Fibroblast of lung (primary cell): ENCODE data around the gene BRD8. TPM values are rescaled to one million over a fixed set of nuclear protein-coding genes. Genes with fewer than 3 reads are reported as not detected.

Experiments
- DNase-seq, 2 donors: peaks; one replicate each; pipeline versions ENCODE4 v3.0.0 to v3.0.0-alpha.2; 2010; ENCODE audit warnings: low read depth in 2 of 2
- H2AFZ ChIP-seq: 2 replicates; pipeline ENCODE4 v1.5.1; 2012; ENCODE audit warnings: low read length, control low read depth, inconsistent platforms
- H3K27ac ChIP-seq: 2 replicates; pipeline ENCODE4 v1.5.1; 2011; ENCODE audit warnings: low read length, control low read depth; ENCODE audit not compliant: insufficient read depth
- H3K27me3 ChIP-seq: 2 replicates; pipeline ENCODE4 v1.5.1; 2011; ENCODE audit warnings: mild to moderate bottlenecking, low read length; ENCODE audit not compliant: control insufficient read depth, insufficient read depth
- H3K36me3 ChIP-seq: 2 replicates; pipeline ENCODE4 v1.5.1; 2011; ENCODE audit warnings: low read length; ENCODE audit not compliant: control insufficient read depth, insufficient read depth
- H3K4me1 ChIP-seq: 2 replicates; pipeline ENCODE4 v1.5.1; 2011; ENCODE audit warnings: low read length; ENCODE audit not compliant: control insufficient read depth, insufficient read depth; ENCODE audit errors: extremely low read depth
- H3K4me2 ChIP-seq: 2 replicates; pipeline ENCODE4 v1.5.1; 2011; ENCODE audit warnings: low read length, control low read depth; ENCODE audit not compliant: insufficient read depth; ENCODE audit errors: extremely low read depth
- H3K4me3 ChIP-seq, 4 experiments: fragments of 200-600 bp in 1 of 4; sonication (generic) in 1 of 4; replicated peaks in 1 of 4; 2 replicates each; pipeline ENCODE4 v1.5.1; 2011 to 2016; ENCODE audit warnings: low read length in 4 of 4, low read depth in 3 of 4, mild to moderate bottlenecking in 3 of 4, control low read depth in 2 of 4, inconsistent platforms in 1 of 4, mixed read lengths in 1 of 4; ENCODE audit not compliant: insufficient read depth in 1 of 4; ENCODE audit errors: control extremely low read depth in 1 of 4
- H3K79me2 ChIP-seq: 2 replicates; pipeline ENCODE4 v1.5.1; 2012; ENCODE audit warnings: mild to moderate bottlenecking, low read length, inconsistent platforms; ENCODE audit not compliant: control insufficient read depth, insufficient read depth
- H3K9ac ChIP-seq: 2 replicates; pipeline ENCODE4 v1.5.1; 2011; ENCODE audit warnings: mild to moderate bottlenecking, low read length, control low read depth; ENCODE audit not compliant: insufficient read depth
- H3K9me3 ChIP-seq: 2 replicates; pipeline ENCODE4 v1.5.1; 2012; ENCODE audit warnings: low read depth, low read length; ENCODE audit not compliant: control insufficient read depth, insufficient read depth
- H4K20me1 ChIP-seq: 2 replicates; pipeline ENCODE4 v1.5.1; 2011; ENCODE audit warnings: low read length; ENCODE audit not compliant: control insufficient read depth, insufficient read depth; ENCODE audit errors: extremely low read depth
- EZH2 ChIP-seq: IDR thresholded peaks from 2 replicates; pipeline ENCODE4 v1.5.1; 2012; ENCODE audit warnings: low read length, control low read depth, mild to moderate bottlenecking; ENCODE audit errors: missing control alignments
- polyA plus RNA-seq, 2 donors: library from polyadenylated mRNA; depleted of rRNA in 1 of 2; stranded (reverse) in 1 of 2; unstranded in 1 of 2; fragments of >200 nt; gene quantifications; 2 replicates each; pipeline ENCODE4 v1.2.1, GENCODE V29; 2011 to 2012; ENCODE audit warnings: missing spikeins in 1 of 2
- total RNA-seq: library from RNA; depleted of rRNA; stranded (reverse); fragments of >200 nt; gene quantifications from 2 replicates; pipeline ENCODE4 v1.2.1, GENCODE V29; 2014
- TF ChIP-seq, protein P1 (sequence below), 2 donors: IDR thresholded peaks in 1 of 2; conservative IDR thresholded peaks in 1 of 2; 1 replicate in 1 of 2; 2 replicates in 1 of 2; pipeline ENCODE4 v1.5.1; 2011 to 2012; ENCODE audit warnings: low read length in 2 of 2, control low read depth in 1 of 2, inconsistent platforms in 1 of 2, low read depth in 1 of 2, mild to moderate bottlenecking in 1 of 2

BRD8 gene
- total and polyA plus RNA-seq, 2 donors (not counting 1 experiment from before 2014, with no cell fraction given): 47.4 to 52.1 TPM

- Histone ChIP-seq H3K27me3 (no peaks in the 10 kb centered on the region), H3K79me2 (no peaks in the 10 kb centered on the region), H3K9me3 (no peaks in the 10 kb centered on the region), H3K4me2 (no peak overlapping the region), H3K4me1 (no peaks in the 10 kb centered on the region), H3K27ac (no peak overlapping the region), H2AFZ (no peak overlapping the region), H3K9ac (no peak overlapping the region), H3K36me3 (no peaks in the 10 kb centered on the region), H4K20me1 (no peaks in the 10 kb centered on the region), H3K4me3 (no peak overlapping the region)
- DNase-seq: no peak
- TF ChIP-seq EZH2: no peak
- TF ChIP-seq, protein P1, sequence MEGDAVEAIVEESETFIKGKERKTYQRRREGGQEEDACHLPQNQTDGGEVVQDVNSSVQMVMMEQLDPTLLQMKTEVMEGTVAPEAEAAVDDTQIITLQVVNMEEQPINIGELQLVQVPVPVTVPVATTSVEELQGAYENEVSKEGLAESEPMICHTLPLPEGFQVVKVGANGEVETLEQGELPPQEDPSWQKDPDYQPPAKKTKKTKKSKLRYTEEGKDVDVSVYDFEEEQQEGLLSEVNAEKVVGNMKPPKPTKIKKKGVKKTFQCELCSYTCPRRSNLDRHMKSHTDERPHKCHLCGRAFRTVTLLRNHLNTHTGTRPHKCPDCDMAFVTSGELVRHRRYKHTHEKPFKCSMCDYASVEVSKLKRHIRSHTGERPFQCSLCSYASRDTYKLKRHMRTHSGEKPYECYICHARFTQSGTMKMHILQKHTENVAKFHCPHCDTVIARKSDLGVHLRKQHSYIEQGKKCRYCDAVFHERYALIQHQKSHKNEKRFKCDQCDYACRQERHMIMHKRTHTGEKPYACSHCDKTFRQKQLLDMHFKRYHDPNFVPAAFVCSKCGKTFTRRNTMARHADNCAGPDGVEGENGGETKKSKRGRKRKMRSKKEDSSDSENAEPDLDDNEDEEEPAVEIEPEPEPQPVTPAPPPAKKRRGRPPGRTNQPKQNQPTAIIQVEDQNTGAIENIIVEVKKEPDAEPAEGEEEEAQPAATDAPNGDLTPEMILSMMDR (conservative IDR thresholded peaks at IDR 0.05 in 1 of 2, IDR thresholded peaks at IDR 0.05 in 1 of 2; ENCODE audit: low read depth in 1 of 2, low read length in 2 of 2): no peak
Observed at GRCh38 chr5:138115254-138115653, 63.2 kb downstream of the BRD8 start.

DNA sequence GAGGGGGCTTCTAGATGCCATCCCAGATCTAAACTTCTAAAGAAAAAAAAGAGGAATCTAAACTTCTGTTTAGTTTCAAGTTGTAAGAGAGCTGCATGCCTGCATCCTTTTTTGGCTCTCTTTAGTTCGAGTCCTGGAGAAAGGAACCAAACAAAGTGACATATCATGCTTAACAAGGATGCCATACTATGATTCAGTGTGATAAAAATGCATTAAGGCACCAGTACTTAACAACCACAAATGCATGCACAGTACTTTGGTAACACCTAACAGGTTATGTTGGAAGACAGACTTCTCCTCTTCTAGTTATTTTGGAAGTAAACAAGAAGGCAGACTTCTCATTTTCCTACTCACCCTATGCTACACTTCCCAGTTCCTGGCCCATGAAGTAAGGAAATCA lies 66.5 kb downstream of the BRD8 start:
- H2AFZ ChIP-seq: no peak overlapping the region
- no peak overlapping the region for H3K9ac ChIP-seq
- H3K4me2 ChIP-seq: no peak overlapping the region
- H3K4me3 ChIP-seq: no peak overlapping the region
- no peaks in the 10 kb centered on the region for H3K4me1 ChIP-seq
- no peaks in the 10 kb centered on the region for H3K9me3 ChIP-seq
- no peak overlapping the region for H3K27ac ChIP-seq
- H3K36me3 ChIP-seq: no peaks in the 10 kb centered on the region
- H3K79me2 ChIP-seq: no peaks in the 10 kb centered on the region
- H4K20me1 ChIP-seq: no peaks in the 10 kb centered on the region
- no peaks in the 10 kb centered on the region for H3K27me3 ChIP-seq
- no peak for TF ChIP-seq EZH2
- TF ChIP-seq, protein P1 (conservative IDR thresholded peaks at IDR 0.05 in 1 of 2, IDR thresholded peaks at IDR 0.05 in 1 of 2; ENCODE audit: low read depth in 1 of 2, low read length in 2 of 2): no peak
- peak in 1 of 2 donors; percentile 78 for DNase-seq

- Histone ChIP-seq H3K27me3 (no peaks in the 10 kb centered on the region), H3K4me1 (no peaks in the 10 kb centered on the region), H3K4me2 (no peak overlapping the region), H3K79me2 (no peaks in the 10 kb centered on the region), H3K36me3 (no peaks in the 10 kb centered on the region), H3K27ac (no peak overlapping the region), H3K4me3 (no peak overlapping the region), H3K9me3 (no peaks in the 10 kb centered on the region), H2AFZ (no peak overlapping the region), H3K9ac (no peak overlapping the region), H4K20me1 (no peaks in the 10 kb centered on the region)
- no peak for DNase-seq
- TF ChIP-seq EZH2: no peak
- TF ChIP-seq, protein P1 (conservative IDR thresholded peaks at IDR 0.05 in 1 of 2, IDR thresholded peaks at IDR 0.05 in 1 of 2; ENCODE audit: low read depth in 1 of 2, low read length in 2 of 2): no peak
Observed at GRCh38 chr5:138111181-138111580, 67.2 kb downstream of the BRD8 start.
